MCF 10A (cell line): Measurements from ENCODE around the gene STOML1. TPM values are rescaled to one million over a fixed set of nuclear protein-coding genes. Genes with fewer than 3 reads are reported as not detected.

Experiments
- BruUV-seq: library from RNA; stranded (reverse); fragments of 400-500 nt; replicated peaks from 2 replicates; lab custom pipeline; 2021; lab: Mats Ljungman, UMichigan
- CTCF ChIA-PET: fragments of 300-600 bp; sonication (Branson Sonifier 250); formaldehyde crosslinking; extraction: SDS; loops from one replicate; lab custom pipeline; 2021; ENCODE audit warnings: antibody characterized with exemption, inconsistent platforms; lab: Yijun Ruan, JAX
- POLR2A ChIA-PET: fragments of 300-600, 350-650 bp; sonication (Branson Sonifier 250); formaldehyde crosslinking; extraction: SDS; loops from one replicate; lab custom pipeline; 2020; ENCODE audit warnings: antibody characterized with exemption, inconsistent platforms; lab: Yijun Ruan, JAX
- DNase-seq: peaks from one replicate; pipeline ENCODE4 v3.0.0-alpha.2; 2018; ENCODE audit not compliant: unreplicated experiment
- H3K27ac Mint-ChIP-seq: one replicate; pipeline ENCODE4 v1.8.0; 2022; ENCODE audit warnings: mild to moderate bottlenecking, low read depth, mixed read lengths; ENCODE audit not compliant: unreplicated experiment
- H3K27me3 Mint-ChIP-seq: one replicate; pipeline ENCODE4 v1.8.0; 2022; ENCODE audit warnings: mixed read lengths; ENCODE audit not compliant: insufficient read depth, unreplicated experiment
- H3K36me3 Mint-ChIP-seq: one replicate; pipeline ENCODE4 v1.8.0; 2022; ENCODE audit warnings: mild to moderate bottlenecking, moderate library complexity, mixed read lengths; ENCODE audit not compliant: insufficient read depth, unreplicated experiment
- H3K4me1 Mint-ChIP-seq: one replicate; pipeline ENCODE4 v1.8.0; 2022; ENCODE audit warnings: mixed read lengths; ENCODE audit not compliant: insufficient read depth, unreplicated experiment
- H3K4me3 Mint-ChIP-seq: one replicate; pipeline ENCODE4 v1.8.0; 2022; ENCODE audit warnings: mild to moderate bottlenecking, moderate library complexity, mixed read lengths; ENCODE audit not compliant: unreplicated experiment
- H3K9me3 Mint-ChIP-seq: one replicate; pipeline ENCODE4 v1.8.0; 2022; ENCODE audit warnings: mixed read lengths; ENCODE audit not compliant: unreplicated experiment
- CTCF ChIP-seq: fragments of 200-600 bp; IDR thresholded peaks from one replicate; pipeline ENCODE4 v1.8.0; 2022; ENCODE audit warnings: antibody characterized with exemption, mild to moderate bottlenecking; ENCODE audit not compliant: unreplicated experiment
- intact Hi-C: fragments of 100-400 bp; cut with micrococcal nuclease; formaldehyde crosslinking; loops from 2 replicates; pipeline ENCODE4 v1.14.1; 2022
- total RNA-seq: library from RNA; stranded (reverse); gene quantifications from 2 replicates; pipeline ENCODE4 v1.2.3, GENCODE V29; 2022

STOML1 gene
- total RNA-seq, 1 experiment from 2014 or later, result 17.6 TPM

GRCh38 chr15:74039656-74040010 lies 47.5 kb upstream of the STOML1 start:
- H3K27ac Mint-ChIP-seq, result no peak overlapping the region
- peaks cover 19% of the 10 kb centered on the region for H3K4me1 Mint-ChIP-seq
- intact Hi-C loops, result no loop called here

GRCh38 chr15:74038707-74039655 lies 46.9 kb upstream of the STOML1 start:
- DNase-seq, result no peak
- no peak overlapping the region for H3K4me3 Mint-ChIP-seq
- H3K9me3 Mint-ChIP-seq, result no peaks in the 10 kb centered on the region
- BruUV-seq, result no TSS peak
- CTCF ChIA-PET, result interaction anchor here (0.5 to 8.8 kb wide), 9 partner anchors 9 to 593 kb away, joined by 3 to 102 read pairs (median 4); partner anchors contain the start of gene PML
- no peak for TF ChIP-seq CTCF
- POLR2A ChIA-PET, result interaction anchor here (0.7 to 1.6 kb wide), 5 partner anchors 14 to 58 kb away, joined by 3 to 6 read pairs (median 3); partner anchors contain the start of gene PML
- no peaks in the 10 kb centered on the region for H3K27me3 Mint-ChIP-seq
- intact Hi-C loops, result no loop called here
- H3K27ac Mint-ChIP-seq, result peak overlapping the region; percentile 73
- H3K4me1 Mint-ChIP-seq, result peaks cover 19% of the 10 kb centered on the region
- H3K36me3 Mint-ChIP-seq, result peaks cover 44% of the 10 kb centered on the region

More at GRCh38 chr15:74039656-74040010, 47.5 kb upstream of the STOML1 start:
- no peak overlapping the region for H3K4me3 Mint-ChIP-seq
- H3K36me3 Mint-ChIP-seq, result peaks cover 37% of the 10 kb centered on the region
- ChIA-PET POLR2A (interaction anchor here (0.8 to 1.0 kb wide), 3 partner anchors 15 to 45 kb away, joined by 3 read pairs; partner anchors contain the start of gene PML), CTCF (interaction anchor here (0.6 to 8.8 kb wide), 6 partner anchors 9 to 614 kb away, joined by 3 to 102 read pairs (median 4); no protein-coding TSS in a partner anchor)
- H3K9me3 Mint-ChIP-seq, result no peaks in the 10 kb centered on the region
- no peak for DNase-seq
- TF ChIP-seq CTCF, result no peak
- no TSS peak for BruUV-seq
- no peaks in the 10 kb centered on the region for H3K27me3 Mint-ChIP-seq

GRCh38 chr15:74037171-74038117 lies 45.3 kb upstream of the STOML1 start:
- TF ChIP-seq CTCF, result no peak
- intact Hi-C loops, result loop anchor here (1.0 kb wide), 1 partner anchor 64 kb away; no protein-coding TSS in a partner anchor
- H3K4me3 Mint-ChIP-seq, result no peak overlapping the region
- peaks cover 19% of the 10 kb centered on the region for H3K4me1 Mint-ChIP-seq
- BruUV-seq, result no TSS peak
- H3K27me3 Mint-ChIP-seq, result no peaks in the 10 kb centered on the region
- H3K27ac Mint-ChIP-seq, result peak overlapping the region; percentile 32
- DNase-seq, result no peak
- H3K36me3 Mint-ChIP-seq, result peaks cover 49% of the 10 kb centered on the region
- ChIA-PET CTCF (interaction anchor here (0.5 to 8.8 kb wide), 19 partner anchors 8 to 1237 kb away, joined by 3 to 102 read pairs (median 4); partner anchors contain the start of gene PML), POLR2A (interaction anchor here (0.6 to 1.7 kb wide), 8 partner anchors 10 to 353 kb away, joined by 3 to 7 read pairs (median 4); no protein-coding TSS in a partner anchor)
- no peaks in the 10 kb centered on the region for H3K9me3 Mint-ChIP-seq
